HepG2 (cell line): ENCODE results near the gene SLC39A1. TPM values are rescaled to one million over a fixed set of nuclear protein-coding genes. Genes with fewer than 3 reads are reported as not detected.

Source experiments
- ARNT2 ChIP-seq: sonication (generic); formaldehyde crosslinking; IDR thresholded peaks from 2 replicates; pipeline ENCODE4 v1.8.0; 2022; ENCODE audit warnings: mild to moderate bottlenecking, low read depth, missing genetic modification reagents, moderate library complexity
- HIVEP1 ChIP-seq: sonication (generic); formaldehyde crosslinking; IDR thresholded peaks from 2 replicates; pipeline ENCODE4 v1.4.0; 2020; ENCODE audit warnings: mild to moderate bottlenecking, missing genetic modification reagents
- REL ChIP-seq: sonication (generic); formaldehyde crosslinking; conservative IDR thresholded peaks from 2 replicates; pipeline ENCODE4 v1.8.0; 2022; ENCODE audit warnings: mild to moderate bottlenecking, missing genetic modification reagents, moderate library complexity
- RFXAP ChIP-seq: sonication (generic); formaldehyde crosslinking; IDR thresholded peaks from 2 replicates; pipeline ENCODE4 v1.4.0; 2020; ENCODE audit warnings: missing genetic modification reagents, borderline replicate concordance
- SPEN ChIP-seq: sonication (generic); formaldehyde crosslinking; IDR thresholded peaks from 2 replicates; pipeline ENCODE4 v1.5.1; 2020; ENCODE audit warnings: low read depth, mild to moderate bottlenecking, missing genetic modification reagents
- SRSF9 ChIP-seq: fragments of 200-400 bp; formaldehyde crosslinking; IDR thresholded peaks from 2 replicates; pipeline ENCODE4 v1.6.1; 2018; ENCODE audit warnings: borderline replicate concordance, mild to moderate bottlenecking, low read depth, low read length; ENCODE audit not compliant: insufficient read depth, poor library complexity, severe bottlenecking
- TEAD2 ChIP-seq: sonication (generic); formaldehyde crosslinking; IDR thresholded peaks from 2 replicates; pipeline ENCODE4 v1.9.0; 2021; ENCODE audit warnings: missing genetic modification reagents
- ZNF101 ChIP-seq: sonication (generic); formaldehyde crosslinking; IDR thresholded peaks from 2 replicates; pipeline ENCODE4 v1.4.0; 2020; ENCODE audit warnings: mild to moderate bottlenecking, low read depth, missing genetic modification reagents, borderline replicate concordance
- ZNF510 ChIP-seq: sonication (generic); formaldehyde crosslinking; IDR thresholded peaks from 2 replicates; pipeline ENCODE4 v1.4.0; 2020; ENCODE audit warnings: low read depth, mild to moderate bottlenecking, missing genetic modification reagents
- ZNF788 ChIP-seq: sonication (generic); formaldehyde crosslinking; IDR thresholded peaks from 2 replicates; pipeline ENCODE4 v1.5.0; 2020; ENCODE audit warnings: mild to moderate bottlenecking, missing genetic modification reagents, borderline replicate concordance
- ZNF790 ChIP-seq: sonication (generic); formaldehyde crosslinking; IDR thresholded peaks from 2 replicates; pipeline ENCODE4 v1.8.0; 2022; ENCODE audit warnings: missing genetic modification reagents, mild to moderate bottlenecking, borderline replicate concordance
- polyA plus RNA-seq, 8 experiments: library from polyadenylated mRNA; depleted of rRNA in 3 of 8; stranded (reverse) in 7 of 8; unstranded in 1 of 8; fragments of >200 nt; fragmentation: Illumina TruSeq in 4 of 8; extraction: Trizol in 4 of 8; gene quantifications; 2 replicates each; pipeline versions ENCODE4 v1.2.1 to v1.2.3, GENCODE V29; 2011 to 2016; ENCODE audit warnings: low read depth in 4 of 8, missing spikeins in 1 of 8, mixed read lengths in 1 of 8; ENCODE audit not compliant: insufficient read depth in 1 of 8
- total RNA-seq, 5 experiments: library from RNA; depleted of rRNA; stranded (reverse); fragments of >200 nt; fragmentation: Illumina TruSeq; extraction: Trizol; gene quantifications; 2 replicates each; pipeline ENCODE4 v1.2.3, GENCODE V29; 2016; ENCODE audit warnings: low read depth in 1 of 5
- TF ChIP-seq, protein P1 (sequence below): sonication (generic); IDR thresholded peaks from 2 replicates; pipeline ENCODE4 v1.6.1; 2016; ENCODE audit warnings: low read depth, borderline replicate concordance
- TF ChIP-seq, protein P2 (sequence below): sonication (generic); formaldehyde crosslinking; IDR thresholded peaks from 2 replicates; pipeline ENCODE4 v1.5.1; 2020; ENCODE audit warnings: mild to moderate bottlenecking, moderate library complexity, missing genetic modification reagents
- TF ChIP-seq, protein P3 (sequence below): sonication (generic); formaldehyde crosslinking; IDR thresholded peaks from 2 replicates; pipeline ENCODE4 v1.4.0; 2020; ENCODE audit warnings: mild to moderate bottlenecking, missing genetic modification reagents
- TF ChIP-seq, protein P4 (sequence below): sonication (generic); formaldehyde crosslinking; IDR thresholded peaks from 2 replicates; pipeline ENCODE4 v1.5.0; 2020; ENCODE audit warnings: mild to moderate bottlenecking, missing genetic modification reagents, borderline replicate concordance
- TF ChIP-seq, protein P5 (sequence below): sonication (generic); formaldehyde crosslinking; IDR thresholded peaks from 2 replicates; pipeline ENCODE4 v1.4.0; 2020; ENCODE audit warnings: missing genetic modification reagents
- TF ChIP-seq, protein P6 (sequence below): sonication (generic); formaldehyde crosslinking; IDR thresholded peaks from 2 replicates; pipeline ENCODE4 v1.4.0; 2020; ENCODE audit warnings: missing genetic modification reagents, borderline replicate concordance

Gene SLC39A1
- total and polyA plus RNA-seq, 2 of the 13 experiments (the other 11 are each of a cell fraction or from before 2014, with no cell fraction given): 71.2 to 78.4 TPM

DNA sequence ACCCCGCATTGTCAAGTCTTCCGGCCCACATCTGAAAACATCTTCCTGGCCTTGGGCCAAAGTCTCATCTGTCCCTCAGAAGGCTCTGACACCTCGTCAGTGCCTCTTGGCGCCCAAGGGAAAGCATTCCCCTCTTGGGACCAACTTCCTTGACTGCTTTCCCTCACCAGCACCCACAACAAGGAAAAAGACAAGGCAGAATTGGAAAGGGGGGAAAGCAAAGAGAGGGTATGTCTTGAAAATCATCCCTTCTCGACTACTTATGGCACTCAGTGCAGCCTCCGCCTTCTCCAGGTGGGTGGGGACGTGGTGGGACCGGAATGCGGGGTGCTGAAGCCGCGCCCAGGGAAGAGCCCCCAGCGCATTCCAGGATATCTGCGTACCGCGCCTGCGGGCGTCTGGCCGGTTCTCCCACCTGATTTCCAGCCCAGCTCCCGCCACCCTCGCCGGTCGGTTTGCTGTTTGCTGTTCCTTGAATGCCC lies 554 bp upstream of the SLC39A1 start (continued):
- TF ChIP-seq, protein P1, sequence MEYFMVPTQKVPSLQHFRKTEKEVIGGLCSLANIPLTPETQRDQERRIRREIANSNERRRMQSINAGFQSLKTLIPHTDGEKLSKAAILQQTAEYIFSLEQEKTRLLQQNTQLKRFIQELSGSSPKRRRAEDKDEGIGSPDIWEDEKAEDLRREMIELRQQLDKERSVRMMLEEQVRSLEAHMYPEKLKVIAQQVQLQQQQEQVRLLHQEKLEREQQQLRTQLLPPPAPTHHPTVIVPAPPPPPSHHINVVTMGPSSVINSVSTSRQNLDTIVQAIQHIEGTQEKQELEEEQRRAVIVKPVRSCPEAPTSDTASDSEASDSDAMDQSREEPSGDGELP: peak; percentile 23; the same call in 1 of the 2 replicates
- no peak for TF ChIP-seq ZNF101 (CRISPR knock-in tag)
- TF ChIP-seq, protein P2, sequence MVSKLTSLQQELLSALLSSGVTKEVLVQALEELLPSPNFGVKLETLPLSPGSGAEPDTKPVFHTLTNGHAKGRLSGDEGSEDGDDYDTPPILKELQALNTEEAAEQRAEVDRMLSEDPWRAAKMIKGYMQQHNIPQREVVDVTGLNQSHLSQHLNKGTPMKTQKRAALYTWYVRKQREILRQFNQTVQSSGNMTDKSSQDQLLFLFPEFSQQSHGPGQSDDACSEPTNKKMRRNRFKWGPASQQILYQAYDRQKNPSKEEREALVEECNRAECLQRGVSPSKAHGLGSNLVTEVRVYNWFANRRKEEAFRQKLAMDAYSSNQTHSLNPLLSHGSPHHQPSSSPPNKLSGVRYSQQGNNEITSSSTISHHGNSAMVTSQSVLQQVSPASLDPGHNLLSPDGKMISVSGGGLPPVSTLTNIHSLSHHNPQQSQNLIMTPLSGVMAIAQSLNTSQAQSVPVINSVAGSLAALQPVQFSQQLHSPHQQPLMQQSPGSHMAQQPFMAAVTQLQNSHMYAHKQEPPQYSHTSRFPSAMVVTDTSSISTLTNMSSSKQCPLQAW (CRISPR knock-in tag): 0 out of 2 replicates have a peak, but pooled peaks have one; percentile 8
- TF ChIP-seq ZNF788 (CRISPR knock-in tag): 0 out of 2 replicates have a peak, but pooled peaks have one; percentile 42
- TF ChIP-seq TEAD2: no peak
- TF ChIP-seq, protein P3, sequence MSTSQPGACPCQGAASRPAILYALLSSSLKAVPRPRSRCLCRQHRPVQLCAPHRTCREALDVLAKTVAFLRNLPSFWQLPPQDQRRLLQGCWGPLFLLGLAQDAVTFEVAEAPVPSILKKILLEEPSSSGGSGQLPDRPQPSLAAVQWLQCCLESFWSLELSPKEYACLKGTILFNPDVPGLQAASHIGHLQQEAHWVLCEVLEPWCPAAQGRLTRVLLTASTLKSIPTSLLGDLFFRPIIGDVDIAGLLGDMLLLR (CRISPR knock-in tag): peak; percentile 51; the same call in 1 of the 2 replicates
- TF ChIP-seq ARNT2 (CRISPR knock-in tag): no peak
- TF ChIP-seq, protein P4, sequence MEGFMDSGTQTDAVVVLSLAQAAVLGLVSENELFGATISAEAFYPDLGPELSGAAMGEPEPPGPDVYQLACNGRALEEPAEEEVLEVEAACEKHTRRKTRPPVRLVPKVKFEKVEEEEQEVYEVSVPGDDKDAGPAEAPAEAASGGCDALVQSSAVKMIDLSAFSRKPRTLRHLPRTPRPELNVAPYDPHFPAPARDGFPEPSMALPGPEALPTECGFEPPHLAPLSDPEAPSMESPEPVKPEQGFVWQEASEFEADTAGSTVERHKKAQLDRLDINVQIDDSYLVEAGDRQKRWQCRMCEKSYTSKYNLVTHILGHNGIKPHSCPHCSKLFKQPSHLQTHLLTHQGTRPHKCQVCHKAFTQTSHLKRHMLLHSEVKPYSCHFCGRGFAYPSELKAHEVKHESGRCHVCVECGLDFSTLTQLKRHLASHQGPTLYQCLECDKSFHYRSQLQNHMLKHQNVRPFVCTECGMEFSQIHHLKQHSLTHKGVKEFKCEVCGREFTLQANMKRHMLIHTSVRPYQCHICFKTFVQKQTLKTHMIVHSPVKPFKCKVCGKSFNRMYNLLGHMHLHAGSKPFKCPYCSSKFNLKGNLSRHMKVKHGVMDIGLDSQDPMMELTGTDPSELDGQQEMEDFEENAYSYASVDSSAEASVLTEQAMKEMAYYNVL (CRISPR knock-in tag): 0 out of 2 replicates have a peak, but pooled peaks have one; percentile 41
- TF ChIP-seq, protein P5, sequence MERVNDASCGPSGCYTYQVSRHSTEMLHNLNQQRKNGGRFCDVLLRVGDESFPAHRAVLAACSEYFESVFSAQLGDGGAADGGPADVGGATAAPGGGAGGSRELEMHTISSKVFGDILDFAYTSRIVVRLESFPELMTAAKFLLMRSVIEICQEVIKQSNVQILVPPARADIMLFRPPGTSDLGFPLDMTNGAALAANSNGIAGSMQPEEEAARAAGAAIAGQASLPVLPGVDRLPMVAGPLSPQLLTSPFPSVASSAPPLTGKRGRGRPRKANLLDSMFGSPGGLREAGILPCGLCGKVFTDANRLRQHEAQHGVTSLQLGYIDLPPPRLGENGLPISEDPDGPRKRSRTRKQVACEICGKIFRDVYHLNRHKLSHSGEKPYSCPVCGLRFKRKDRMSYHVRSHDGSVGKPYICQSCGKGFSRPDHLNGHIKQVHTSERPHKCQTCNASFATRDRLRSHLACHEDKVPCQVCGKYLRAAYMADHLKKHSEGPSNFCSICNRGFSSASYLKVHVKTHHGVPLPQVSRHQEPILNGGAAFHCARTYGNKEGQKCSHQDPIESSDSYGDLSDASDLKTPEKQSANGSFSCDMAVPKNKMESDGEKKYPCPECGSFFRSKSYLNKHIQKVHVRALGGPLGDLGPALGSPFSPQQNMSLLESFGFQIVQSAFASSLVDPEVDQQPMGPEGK: peak; percentile 92
- TF ChIP-seq REL: no peak
- no peak for TF ChIP-seq RFXAP (CRISPR knock-in tag)
- no peak for TF ChIP-seq SRSF9
- TF ChIP-seq ZNF790 (CRISPR knock-in tag): 0 out of 2 replicates have a peak, but pooled peaks have one; percentile 3
- peak; percentile 8; the same call in 1 of the 2 replicates for TF ChIP-seq HIVEP1
- TF ChIP-seq, protein P6, sequence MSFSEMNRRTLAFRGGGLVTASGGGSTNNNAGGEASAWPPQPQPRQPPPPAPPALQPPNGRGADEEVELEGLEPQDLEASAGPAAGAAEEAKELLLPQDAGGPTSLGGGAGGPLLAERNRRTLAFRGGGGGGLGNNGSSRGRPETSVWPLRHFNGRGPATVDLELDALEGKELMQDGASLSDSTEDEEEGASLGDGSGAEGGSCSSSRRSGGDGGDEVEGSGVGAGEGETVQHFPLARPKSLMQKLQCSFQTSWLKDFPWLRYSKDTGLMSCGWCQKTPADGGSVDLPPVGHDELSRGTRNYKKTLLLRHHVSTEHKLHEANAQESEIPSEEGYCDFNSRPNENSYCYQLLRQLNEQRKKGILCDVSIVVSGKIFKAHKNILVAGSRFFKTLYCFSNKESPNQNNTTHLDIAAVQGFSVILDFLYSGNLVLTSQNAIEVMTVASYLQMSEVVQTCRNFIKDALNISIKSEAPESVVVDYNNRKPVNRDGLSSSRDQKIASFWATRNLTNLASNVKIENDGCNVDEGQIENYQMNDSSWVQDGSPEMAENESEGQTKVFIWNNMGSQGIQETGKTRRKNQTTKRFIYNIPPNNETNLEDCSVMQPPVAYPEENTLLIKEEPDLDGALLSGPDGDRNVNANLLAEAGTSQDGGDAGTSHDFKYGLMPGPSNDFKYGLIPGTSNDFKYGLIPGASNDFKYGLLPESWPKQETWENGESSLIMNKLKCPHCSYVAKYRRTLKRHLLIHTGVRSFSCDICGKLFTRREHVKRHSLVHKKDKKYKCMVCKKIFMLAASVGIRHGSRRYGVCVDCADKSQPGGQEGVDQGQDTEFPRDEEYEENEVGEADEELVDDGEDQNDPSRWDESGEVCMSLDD (CRISPR knock-in tag): 0 out of 2 replicates have a peak, but pooled peaks have one; percentile 6
- TF ChIP-seq SPEN (CRISPR knock-in tag): peak; percentile 7; the same call in 1 of the 2 replicates
- peak; percentile 15; the same call in 1 of the 2 replicates for TF ChIP-seq ZNF510
